Ovary (tissue), 3 donors: ENCODE results near the gene AGO1.

ENCODE experiments used
- EP300 ChIP-seq: sonication (generic); formaldehyde crosslinking; IDR thresholded peaks from one replicate; pipeline ENCODE4 v1.6.1; 2017; ENCODE audit warnings: antibody characterized with exemption
- POLR2A ChIP-seq: fragments of 450-650 bp; IDR thresholded peaks from one replicate; pipeline ENCODE4 v1.6.1; 2017; ENCODE audit warnings: antibody characterized with exemption, mild to moderate bottlenecking, moderate library complexity
- TF ChIP-seq, protein P1 (sequence below), 3 donors: fragments of 450-650 bp in 2 of 3; fragments of 200-600 bp in 1 of 3; IDR thresholded peaks; one replicate each; pipeline versions ENCODE4 v1.5.1 to v1.8.0; 2016 to 2022; ENCODE audit warnings: antibody characterized with exemption in 3 of 3, mild to moderate bottlenecking in 1 of 3
- donor health status: DM: no; HTN: no; CAD: no.

DNA sequence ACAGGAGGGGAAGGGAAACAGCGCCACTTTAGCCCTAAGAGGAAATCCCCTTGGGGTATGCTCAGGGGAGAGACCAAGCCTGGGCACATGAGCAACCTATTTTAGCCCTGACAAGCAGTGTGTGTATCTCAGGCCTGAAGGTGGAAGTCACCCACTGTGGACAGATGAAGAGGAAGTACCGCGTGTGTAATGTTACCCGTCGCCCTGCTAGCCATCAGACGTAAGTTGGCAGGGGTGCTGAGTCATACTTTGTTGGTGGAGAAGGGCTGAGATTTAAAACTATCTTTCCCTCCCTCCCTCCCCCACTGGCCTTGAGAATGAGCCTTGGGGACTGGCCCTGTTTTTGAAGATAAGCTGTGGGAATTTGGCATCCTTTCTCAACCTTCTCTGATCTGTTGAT lies 11.2 kb downstream of the AGO1 start:
- TF ChIP-seq, protein P1, sequence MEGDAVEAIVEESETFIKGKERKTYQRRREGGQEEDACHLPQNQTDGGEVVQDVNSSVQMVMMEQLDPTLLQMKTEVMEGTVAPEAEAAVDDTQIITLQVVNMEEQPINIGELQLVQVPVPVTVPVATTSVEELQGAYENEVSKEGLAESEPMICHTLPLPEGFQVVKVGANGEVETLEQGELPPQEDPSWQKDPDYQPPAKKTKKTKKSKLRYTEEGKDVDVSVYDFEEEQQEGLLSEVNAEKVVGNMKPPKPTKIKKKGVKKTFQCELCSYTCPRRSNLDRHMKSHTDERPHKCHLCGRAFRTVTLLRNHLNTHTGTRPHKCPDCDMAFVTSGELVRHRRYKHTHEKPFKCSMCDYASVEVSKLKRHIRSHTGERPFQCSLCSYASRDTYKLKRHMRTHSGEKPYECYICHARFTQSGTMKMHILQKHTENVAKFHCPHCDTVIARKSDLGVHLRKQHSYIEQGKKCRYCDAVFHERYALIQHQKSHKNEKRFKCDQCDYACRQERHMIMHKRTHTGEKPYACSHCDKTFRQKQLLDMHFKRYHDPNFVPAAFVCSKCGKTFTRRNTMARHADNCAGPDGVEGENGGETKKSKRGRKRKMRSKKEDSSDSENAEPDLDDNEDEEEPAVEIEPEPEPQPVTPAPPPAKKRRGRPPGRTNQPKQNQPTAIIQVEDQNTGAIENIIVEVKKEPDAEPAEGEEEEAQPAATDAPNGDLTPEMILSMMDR (IDR thresholded peaks at IDR 0.05) = no peak
- TF ChIP-seq POLR2A (no peak), EP300 (no peak)
